ENCODE results near the gene FOXN1. TPM values are rescaled to one million over a fixed set of nuclear protein-coding genes. Genes with fewer than 3 reads are reported as not detected.

FOXN1 gene
- total and polyA plus RNA-seq, 10 of the 15 experiments (the other 5 are each of a cell fraction or from before 2014, with no cell fraction given) = not detected

DNA sequence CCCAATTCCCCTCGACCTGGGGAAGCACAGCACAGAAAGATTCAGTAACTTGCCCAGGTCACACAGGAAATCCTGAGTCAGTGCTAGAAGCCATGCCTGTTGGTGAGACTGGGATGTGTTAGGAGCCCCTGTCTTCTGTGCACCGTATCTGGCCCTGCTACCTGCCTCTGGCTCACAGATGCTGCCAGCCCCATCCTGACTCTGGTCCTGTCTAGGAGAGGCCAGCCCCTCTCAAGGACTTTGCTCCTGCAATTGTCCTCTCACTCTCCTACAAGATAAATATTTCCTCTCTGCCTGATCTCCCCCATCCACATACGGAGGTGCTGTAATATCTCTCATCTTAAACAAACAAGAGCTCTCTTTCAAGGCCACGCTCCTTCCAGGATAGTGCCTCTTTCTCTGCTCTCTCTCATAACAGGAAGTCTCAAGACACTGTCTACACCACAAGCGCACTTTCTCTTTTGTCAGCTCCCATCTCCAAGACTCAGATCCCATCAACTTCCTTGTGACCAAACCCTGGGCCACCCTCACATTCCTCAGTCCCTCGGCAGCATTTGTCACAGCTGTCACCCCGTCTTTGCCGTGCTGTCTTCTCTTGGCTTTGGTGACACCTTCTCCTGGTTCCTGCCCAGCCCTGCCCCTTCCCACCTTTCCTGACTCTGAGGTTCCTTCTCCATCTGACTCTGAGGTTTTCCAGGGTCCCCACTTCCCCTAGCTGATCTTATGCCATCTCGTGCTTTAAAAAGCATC is 30.8 kb upstream of the FOXN1 start:
- no TSS peak for BruUV-seq (replicated peaks)
- peaks cover 45% of the 10 kb centered on the region for H3K4me1 ChIP-seq (ENCODE audit: control insufficient read depth, insufficient read depth, low read length)
- no peak overlapping the region for H3K27ac ChIP-seq (ENCODE audit: control insufficient read depth, insufficient read depth)
- RAD21 ChIA-PET (ENCODE audit: unreplicated experiment) = no interaction called here
- no peak overlapping the region; the same call in 1 of the 2 replicates for H2AFZ ChIP-seq (ENCODE audit: control insufficient read depth, low read depth, low read length)
- intact Hi-C loops (cut with micrococcal nuclease; ENCODE audit: unreplicated experiment) (no loop called here), in situ Hi-C loops (cut with MboI) (no loop called here)
- no peak for DNase-seq (ENCODE audit: low read depth, low spot score)
- H3K36me3 ChIP-seq (ENCODE audit: control insufficient read depth in 2 of 2, insufficient read depth in 2 of 2, low read length in 1 of 2) = no peaks in the 10 kb centered on the region
- peak overlapping the region; percentile 12; the same call in 1 of the 2 replicates for H3K4me2 ChIP-seq (ENCODE audit: control insufficient read depth, insufficient read depth)
- H3K4me3 ChIP-seq = no peak overlapping the region
- CTCF ChIA-PET = no interaction called here
- no peaks in the 10 kb centered on the region for H3K79me2 ChIP-seq (ENCODE audit: control insufficient read depth, insufficient read depth, low read length)
- no peak for ATAC-seq
- H3K9ac ChIP-seq (ENCODE audit: control insufficient read depth, insufficient read depth, low read length) = no peak overlapping the region
- SMC1A ChIA-PET (ENCODE audit: uncharacterized antibody, unreplicated experiment) = no interaction called here
- peak; percentile 18 for FAIRE-seq
- no peaks in the 10 kb centered on the region for H4K20me1 ChIP-seq (ENCODE audit: control insufficient read depth, insufficient read depth)
- POLR2A ChIA-PET = no interaction called here
- no peaks in the 10 kb centered on the region for H3K9me3 ChIP-seq (replicated peaks; ENCODE audit: control insufficient read depth, insufficient read depth, low read length)
- 61% methylated on average over 9 of the region's 9 CpGs for WGBS (ENCODE audit: insufficient coverage, insufficient replicate concordance, low lambda C conversion rate, missing lambda C conversion rate)
- no peaks in the 10 kb centered on the region for H3K27me3 ChIP-seq (replicated peaks in 1 of 2; ENCODE audit: control insufficient read depth in 2 of 2, insufficient read depth in 2 of 2, low read length in 1 of 2)
- TF ChIP-seq ZNF622 (IDR thresholded peaks at IDR 0.05) = no peak
- TF ChIP-seq NR2F1 (conservative IDR thresholded peaks at IDR 0.05) = no peak
- TF ChIP-seq BACH1 (IDR thresholded peaks at IDR 0.05; ENCODE audit: borderline replicate concordance) = no peak
- no peak for TF ChIP-seq EED (IDR thresholded peaks at IDR 0.05; ENCODE audit: low read depth)
- TF ChIP-seq, protein P1, sequence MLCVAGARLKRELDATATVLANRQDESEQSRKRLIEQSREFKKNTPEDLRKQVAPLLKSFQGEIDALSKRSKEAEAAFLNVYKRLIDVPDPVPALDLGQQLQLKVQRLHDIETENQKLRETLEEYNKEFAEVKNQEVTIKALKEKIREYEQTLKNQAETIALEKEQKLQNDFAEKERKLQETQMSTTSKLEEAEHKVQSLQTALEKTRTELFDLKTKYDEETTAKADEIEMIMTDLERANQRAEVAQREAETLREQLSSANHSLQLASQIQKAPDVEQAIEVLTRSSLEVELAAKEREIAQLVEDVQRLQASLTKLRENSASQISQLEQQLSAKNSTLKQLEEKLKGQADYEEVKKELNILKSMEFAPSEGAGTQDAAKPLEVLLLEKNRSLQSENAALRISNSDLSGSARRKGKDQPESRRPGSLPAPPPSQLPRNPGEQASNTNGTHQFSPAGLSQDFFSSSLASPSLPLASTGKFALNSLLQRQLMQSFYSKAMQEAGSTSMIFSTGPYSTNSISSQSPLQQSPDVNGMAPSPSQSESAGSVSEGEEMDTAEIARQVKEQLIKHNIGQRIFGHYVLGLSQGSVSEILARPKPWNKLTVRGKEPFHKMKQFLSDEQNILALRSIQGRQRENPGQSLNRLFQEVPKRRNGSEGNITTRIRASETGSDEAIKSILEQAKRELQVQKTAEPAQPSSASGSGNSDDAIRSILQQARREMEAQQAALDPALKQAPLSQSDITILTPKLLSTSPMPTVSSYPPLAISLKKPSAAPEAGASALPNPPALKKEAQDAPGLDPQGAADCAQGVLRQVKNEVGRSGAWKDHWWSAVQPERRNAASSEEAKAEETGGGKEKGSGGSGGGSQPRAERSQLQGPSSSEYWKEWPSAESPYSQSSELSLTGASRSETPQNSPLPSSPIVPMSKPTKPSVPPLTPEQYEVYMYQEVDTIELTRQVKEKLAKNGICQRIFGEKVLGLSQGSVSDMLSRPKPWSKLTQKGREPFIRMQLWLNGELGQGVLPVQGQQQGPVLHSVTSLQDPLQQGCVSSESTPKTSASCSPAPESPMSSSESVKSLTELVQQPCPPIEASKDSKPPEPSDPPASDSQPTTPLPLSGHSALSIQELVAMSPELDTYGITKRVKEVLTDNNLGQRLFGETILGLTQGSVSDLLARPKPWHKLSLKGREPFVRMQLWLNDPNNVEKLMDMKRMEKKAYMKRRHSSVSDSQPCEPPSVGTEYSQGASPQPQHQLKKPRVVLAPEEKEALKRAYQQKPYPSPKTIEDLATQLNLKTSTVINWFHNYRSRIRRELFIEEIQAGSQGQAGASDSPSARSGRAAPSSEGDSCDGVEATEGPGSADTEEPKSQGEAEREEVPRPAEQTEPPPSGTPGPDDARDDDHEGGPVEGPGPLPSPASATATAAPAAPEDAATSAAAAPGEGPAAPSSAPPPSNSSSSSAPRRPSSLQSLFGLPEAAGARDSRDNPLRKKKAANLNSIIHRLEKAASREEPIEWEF (IDR thresholded peaks at IDR 0.05; ENCODE audit: insufficient replicate concordance, low read depth, low read length) = no peak

Data from GM12878 (cell line).